Osteoblast (primary cell): Measurements from ENCODE around the gene CD151. TPM values are rescaled to one million over a fixed set of nuclear protein-coding genes. Genes with fewer than 3 reads are reported as not detected.

Experiments used
- DNase-seq: peaks from one replicate; pipeline ENCODE4 v3.0.0; 2011; ENCODE audit warnings: low spot score, mixed read lengths; ENCODE audit not compliant: insufficient read length; ENCODE audit errors: missing footprints
- H2AFZ ChIP-seq: 2 replicates; pipeline ENCODE4 v1.6.0; 2011; ENCODE audit warnings: mild to moderate bottlenecking, low read length
- H3K27ac ChIP-seq: 2 replicates; pipeline ENCODE4 v1.5.1; 2011; ENCODE audit warnings: mild to moderate bottlenecking, low read depth, low read length, moderate library complexity
- H3K27me3 ChIP-seq: 2 replicates; pipeline ENCODE4 v1.6.0; 2012; ENCODE audit warnings: mild to moderate bottlenecking, control low read depth, inconsistent platforms, low read length, moderate library complexity; ENCODE audit not compliant: insufficient read depth
- H3K36me3 ChIP-seq: 2 replicates; pipeline ENCODE4 v1.5.1; 2011; ENCODE audit warnings: mild to moderate bottlenecking, low read length, control low read depth, moderate library complexity; ENCODE audit not compliant: insufficient read depth
- H3K4me1 ChIP-seq: 2 replicates; pipeline ENCODE4 v1.5.1; 2011; ENCODE audit warnings: mild to moderate bottlenecking, low read length, control low read depth, moderate library complexity; ENCODE audit not compliant: insufficient read depth
- H3K4me2 ChIP-seq: 2 replicates; pipeline ENCODE4 v1.6.0; 2011; ENCODE audit warnings: mild to moderate bottlenecking, low read length; ENCODE audit not compliant: insufficient read depth
- H3K4me3 ChIP-seq: fragments of 200-600 bp; sonication (generic); 3 replicates; pipeline ENCODE4 v1.5.1; 2012; ENCODE audit warnings: mild to moderate bottlenecking, low read length, inconsistent platforms; ENCODE audit not compliant: insufficient read depth
- H3K79me2 ChIP-seq: 2 replicates; pipeline ENCODE4 v1.6.0; 2012; ENCODE audit warnings: mild to moderate bottlenecking, low read length, control low read depth, inconsistent platforms; ENCODE audit not compliant: insufficient read depth
- H3K9me3 ChIP-seq: 2 replicates; pipeline ENCODE4 v1.5.1; 2011; ENCODE audit warnings: low read depth, low read length, control low read depth
- H4K20me1 ChIP-seq: 2 replicates; pipeline ENCODE4 v1.6.0; 2012; ENCODE audit warnings: mild to moderate bottlenecking, low read length, control low read depth; ENCODE audit not compliant: insufficient read depth
- total RNA-seq: library from RNA; depleted of rRNA; stranded (reverse); fragments of >200 nt; gene quantifications from 2 replicates; pipeline ENCODE4 v1.2.3, GENCODE V29; 2012
- TF ChIP-seq, protein P1 (sequence below): IDR thresholded peaks from 2 replicates; pipeline ENCODE4 v1.5.1; 2011; ENCODE audit warnings: mild to moderate bottlenecking, low read depth, low read length, moderate library complexity; ENCODE audit errors: extremely low read depth

Gene CD151
- total RNA-seq, 1 donor, result 416 TPM

DNA sequence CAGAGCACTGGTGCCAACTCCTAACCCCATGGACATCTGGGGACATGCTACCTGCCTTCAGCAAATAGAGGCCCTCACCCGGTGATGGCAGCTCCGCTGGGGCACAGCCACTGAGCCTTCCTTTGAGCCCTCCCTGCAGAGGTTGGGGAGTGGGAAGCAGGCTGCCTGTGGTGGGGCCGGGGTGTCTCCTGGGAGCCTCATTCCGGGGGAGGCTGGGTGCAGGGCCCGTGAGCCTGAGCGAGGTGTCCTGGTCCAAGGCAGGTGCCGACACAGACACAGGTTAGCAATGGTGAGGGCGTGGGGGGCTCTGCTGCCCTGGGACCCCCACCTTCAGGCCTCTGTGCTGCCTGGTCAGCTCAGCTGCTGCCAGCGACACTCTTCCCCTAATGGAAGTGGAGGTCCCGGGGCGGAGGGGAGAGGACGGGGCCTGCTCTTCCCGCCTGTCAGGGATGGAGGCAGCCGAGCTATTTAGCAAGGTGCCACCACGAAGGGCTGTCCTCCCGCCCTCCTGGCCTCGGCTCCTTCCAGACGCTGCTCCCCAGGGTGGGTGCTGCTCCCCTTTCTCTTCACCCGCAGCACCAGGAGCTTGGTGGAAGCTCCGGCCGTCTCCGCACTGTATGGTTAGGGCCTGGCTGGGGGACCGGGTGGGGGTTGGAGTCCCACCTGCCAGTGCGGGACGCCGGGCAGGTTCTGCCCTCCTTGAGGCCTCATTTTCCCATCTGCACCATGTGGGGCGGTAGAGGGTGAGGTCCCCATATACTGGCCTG is 21.1 kb downstream of the CD151 start:
- H3K27ac ChIP-seq, result no peak overlapping the region
- peaks cover 8% of the 10 kb centered on the region for H3K36me3 ChIP-seq
- H3K4me3 ChIP-seq, result no peak overlapping the region
- TF ChIP-seq, protein P1, sequence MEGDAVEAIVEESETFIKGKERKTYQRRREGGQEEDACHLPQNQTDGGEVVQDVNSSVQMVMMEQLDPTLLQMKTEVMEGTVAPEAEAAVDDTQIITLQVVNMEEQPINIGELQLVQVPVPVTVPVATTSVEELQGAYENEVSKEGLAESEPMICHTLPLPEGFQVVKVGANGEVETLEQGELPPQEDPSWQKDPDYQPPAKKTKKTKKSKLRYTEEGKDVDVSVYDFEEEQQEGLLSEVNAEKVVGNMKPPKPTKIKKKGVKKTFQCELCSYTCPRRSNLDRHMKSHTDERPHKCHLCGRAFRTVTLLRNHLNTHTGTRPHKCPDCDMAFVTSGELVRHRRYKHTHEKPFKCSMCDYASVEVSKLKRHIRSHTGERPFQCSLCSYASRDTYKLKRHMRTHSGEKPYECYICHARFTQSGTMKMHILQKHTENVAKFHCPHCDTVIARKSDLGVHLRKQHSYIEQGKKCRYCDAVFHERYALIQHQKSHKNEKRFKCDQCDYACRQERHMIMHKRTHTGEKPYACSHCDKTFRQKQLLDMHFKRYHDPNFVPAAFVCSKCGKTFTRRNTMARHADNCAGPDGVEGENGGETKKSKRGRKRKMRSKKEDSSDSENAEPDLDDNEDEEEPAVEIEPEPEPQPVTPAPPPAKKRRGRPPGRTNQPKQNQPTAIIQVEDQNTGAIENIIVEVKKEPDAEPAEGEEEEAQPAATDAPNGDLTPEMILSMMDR, result no peak
- no peak overlapping the region for H2AFZ ChIP-seq
- DNase-seq, result no peak
- H3K79me2 ChIP-seq, result peaks cover 89% of the 10 kb centered on the region
- H3K27me3 ChIP-seq, result no peaks in the 10 kb centered on the region
- H3K9me3 ChIP-seq, result no peaks in the 10 kb centered on the region
- no peaks in the 10 kb centered on the region for H3K4me1 ChIP-seq
- no peak overlapping the region for H3K4me2 ChIP-seq
- peaks cover 57% of the 10 kb centered on the region for H4K20me1 ChIP-seq

DNA sequence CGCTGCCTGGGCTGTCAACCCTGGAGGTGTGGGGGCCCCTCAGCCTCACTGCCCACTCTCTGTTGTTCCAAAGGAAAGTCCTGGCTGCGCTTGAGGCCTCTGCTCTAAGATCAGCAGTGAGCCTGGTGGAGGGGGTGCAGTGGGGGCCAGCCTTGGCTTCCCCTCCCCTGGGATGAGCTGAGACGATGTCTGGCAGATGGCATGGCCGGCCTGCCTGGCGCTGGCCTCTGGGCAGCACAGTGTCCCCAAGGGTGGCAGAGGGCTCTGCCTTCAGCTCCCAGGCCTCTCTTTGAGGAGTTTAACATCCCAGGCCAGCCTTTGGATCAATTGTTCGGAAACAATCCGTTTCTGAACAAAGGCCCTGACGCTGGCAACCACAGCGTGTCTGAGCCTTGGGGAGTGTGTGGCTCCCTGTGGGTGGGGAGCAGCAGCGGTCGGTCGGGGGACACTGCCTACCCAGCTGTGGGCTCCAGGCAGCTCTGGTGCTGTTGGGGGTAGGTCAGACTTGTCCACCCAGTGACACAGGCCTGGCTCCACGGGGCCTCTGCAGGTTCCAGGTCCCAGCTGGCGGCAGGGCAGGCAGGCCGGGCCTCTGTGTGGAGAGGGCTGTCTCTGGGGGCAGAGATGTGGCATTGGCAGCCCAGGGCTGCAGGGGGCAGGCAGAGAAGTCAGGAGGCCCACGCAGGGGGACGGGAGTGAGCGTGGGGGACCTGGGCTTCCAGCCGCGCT is 22.0 kb downstream of the CD151 start:
- no peak overlapping the region for H3K4me2 ChIP-seq
- peaks cover 4% of the 10 kb centered on the region for H3K4me1 ChIP-seq
- no peak for DNase-seq
- peaks cover 89% of the 10 kb centered on the region for H3K79me2 ChIP-seq
- no peaks in the 10 kb centered on the region for H3K27me3 ChIP-seq
- TF ChIP-seq, protein P1, result no peak
- no peak overlapping the region for H3K4me3 ChIP-seq
- H4K20me1 ChIP-seq, result peaks cover 59% of the 10 kb centered on the region
- H3K27ac ChIP-seq, result no peak overlapping the region
- peaks cover 8% of the 10 kb centered on the region for H3K36me3 ChIP-seq
- no peak overlapping the region for H2AFZ ChIP-seq
- no peaks in the 10 kb centered on the region for H3K9me3 ChIP-seq

GRCh38 chr11:855330-855674 is 22.6 kb downstream of the CD151 start:
- Histone ChIP-seq H3K27me3 (no peaks in the 10 kb centered on the region), H3K36me3 (peaks cover 6% of the 10 kb centered on the region), H3K4me2 (no peak overlapping the region), H4K20me1 (peaks cover 63% of the 10 kb centered on the region), H3K9me3 (no peaks in the 10 kb centered on the region), H3K27ac (no peak overlapping the region), H3K79me2 (peaks cover 90% of the 10 kb centered on the region), H3K4me3 (no peak overlapping the region), H3K4me1 (peaks cover 7% of the 10 kb centered on the region), H2AFZ (no peak overlapping the region)
- DNase-seq, result no peak
- TF ChIP-seq, protein P1, result no peak

DNA sequence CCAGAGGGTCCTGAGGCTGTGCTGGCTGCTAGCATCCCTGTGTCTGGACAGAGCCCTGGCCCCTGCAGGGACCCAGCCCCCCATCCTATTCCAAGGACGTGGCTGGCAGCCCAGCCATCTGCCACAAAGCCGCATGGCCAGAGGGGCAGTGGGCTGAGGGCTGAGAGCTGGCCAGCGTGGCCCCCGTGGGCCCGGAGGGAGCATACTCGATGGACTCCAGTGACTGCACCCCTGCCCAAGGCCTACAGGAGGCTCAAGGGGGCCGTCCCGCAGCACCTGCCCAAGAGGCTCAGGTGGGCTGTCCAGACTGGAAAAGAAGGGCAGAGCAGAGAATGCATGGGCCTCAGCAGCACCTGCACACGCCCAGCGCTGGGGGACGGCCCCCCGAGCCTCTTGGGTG is 23.0 kb downstream of the CD151 start:
- peaks cover 63% of the 10 kb centered on the region for H4K20me1 ChIP-seq

More for the DNA sequence above, 23.0 kb downstream of the CD151 start:
- peaks cover 3% of the 10 kb centered on the region for H3K36me3 ChIP-seq
- no peaks in the 10 kb centered on the region for H3K9me3 ChIP-seq
- TF ChIP-seq, protein P1, result no peak
- no peak overlapping the region for H2AFZ ChIP-seq
- H3K4me2 ChIP-seq, result no peak overlapping the region
- DNase-seq, result no peak
- peaks cover 7% of the 10 kb centered on the region for H3K4me1 ChIP-seq
- no peaks in the 10 kb centered on the region for H3K27me3 ChIP-seq
- H3K27ac ChIP-seq, result no peak overlapping the region
- H3K79me2 ChIP-seq, result peaks cover 90% of the 10 kb centered on the region
- no peak overlapping the region for H3K4me3 ChIP-seq
